HG03060 (cell line): Measurements from ENCODE around the gene MYORG.
"Not testable (repeated sequence)": the region's sequence is repeated elsewhere in the genome, so short reads cannot be mapped to it uniquely, and the experiment has no call there.

ENCODE experiments used
- ATAC-seq: cut with Tn5 transposase; IDR thresholded peaks from one replicate; pipeline ENCODE4 v1.9.1; 2021; ENCODE audit warnings: low read depth, moderate number of reproducible peaks; ENCODE audit not compliant: unreplicated experiment

The MYORG gene

DNA sequence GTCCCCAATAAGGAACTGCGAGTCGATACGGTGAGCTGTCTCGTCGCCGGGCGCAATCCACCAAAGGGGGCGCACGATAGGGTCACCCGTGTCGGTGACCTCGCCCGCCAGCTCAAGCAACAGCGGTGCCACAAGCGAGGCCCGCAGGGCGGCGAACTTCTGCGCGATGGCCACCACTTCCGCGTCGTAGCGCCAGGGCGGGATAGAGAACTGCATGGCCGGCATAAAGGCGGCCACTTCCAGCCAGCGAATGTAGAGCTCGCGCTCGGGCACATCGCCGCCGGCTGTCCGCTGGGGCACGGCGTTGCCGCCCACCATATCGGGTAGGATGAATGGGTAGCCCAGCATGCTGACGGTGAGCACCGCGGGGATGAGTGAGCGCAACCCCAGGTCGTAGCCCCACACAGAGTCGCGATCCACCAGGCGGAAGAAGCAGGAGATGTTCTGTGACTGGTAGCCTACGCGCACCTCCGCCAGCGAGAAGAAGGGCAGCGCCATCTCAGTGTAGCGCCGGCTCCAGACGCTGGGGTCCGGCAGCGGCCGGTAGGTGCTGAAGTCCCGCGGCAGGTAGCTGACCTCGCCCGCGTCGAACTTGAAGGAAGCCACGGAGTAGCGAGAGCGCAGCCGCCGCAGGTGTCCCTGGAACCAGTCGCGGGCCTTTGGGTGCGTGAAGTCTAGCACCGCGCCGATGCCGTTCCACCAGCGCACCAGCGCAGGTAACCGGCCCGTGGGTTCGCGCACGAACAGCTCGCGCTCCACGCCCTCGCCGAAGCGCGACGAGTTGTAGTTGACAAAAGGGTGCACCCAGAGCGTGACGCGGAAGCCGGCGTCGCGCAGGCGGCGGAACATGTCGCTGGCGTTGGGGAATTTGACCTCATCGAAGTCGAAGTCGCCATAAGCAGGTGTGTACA lies 5.5 kb downstream of the MYORG start:
- ATAC-seq = no peak

DNA sequence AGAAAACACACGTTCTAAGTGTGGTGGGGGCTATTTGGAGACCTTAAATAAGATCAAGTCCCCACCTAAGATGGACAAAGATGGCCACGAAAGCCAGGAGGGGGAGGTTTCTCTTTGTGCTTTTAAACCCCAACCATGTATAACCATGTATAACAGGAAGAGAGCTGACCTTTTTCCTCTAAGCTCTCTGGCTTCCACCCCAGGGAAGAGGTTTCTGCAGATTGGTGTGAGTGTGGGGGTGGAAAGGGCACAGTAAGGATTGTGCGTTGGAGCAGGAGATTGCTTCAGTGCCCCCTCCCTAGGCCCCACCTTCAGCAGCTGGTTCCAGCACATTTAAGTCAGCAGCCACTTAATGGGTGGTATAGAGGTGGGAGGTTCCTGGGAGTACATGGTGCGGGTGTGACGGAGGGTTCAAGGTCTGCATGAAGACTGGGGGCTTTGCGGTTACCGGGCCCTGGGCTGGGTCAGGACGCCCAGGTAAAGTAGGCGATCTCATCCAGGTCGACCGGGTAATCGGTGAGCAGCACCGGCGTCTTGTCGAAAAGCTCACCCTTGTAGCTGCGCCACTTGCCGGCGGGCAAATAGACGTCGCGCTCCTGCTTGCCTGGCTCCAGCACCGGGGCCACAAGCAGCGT lies 6.2 kb downstream of the MYORG start:
- ATAC-seq = no peak

DNA sequence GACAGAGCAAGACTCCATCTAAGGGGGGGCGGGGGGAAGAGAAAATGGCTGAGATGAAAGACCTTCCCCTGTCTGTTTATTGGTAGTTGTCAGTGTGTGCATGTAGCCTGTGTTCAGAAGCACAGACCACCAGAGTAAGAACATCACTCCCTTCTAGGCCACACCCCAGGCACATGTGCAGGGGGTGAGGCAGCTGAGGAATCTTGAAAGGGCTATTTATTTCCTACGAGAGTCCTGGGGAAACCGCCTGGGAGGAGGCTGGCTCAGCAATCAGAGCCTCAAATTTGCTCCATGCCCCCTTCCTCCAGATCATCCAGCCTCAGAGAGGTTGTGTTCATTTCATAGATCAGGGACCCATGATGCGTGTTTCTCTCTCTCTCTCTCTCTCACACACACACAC lies 7.1 kb downstream of the MYORG start:
- no peak for ATAC-seq

DNA sequence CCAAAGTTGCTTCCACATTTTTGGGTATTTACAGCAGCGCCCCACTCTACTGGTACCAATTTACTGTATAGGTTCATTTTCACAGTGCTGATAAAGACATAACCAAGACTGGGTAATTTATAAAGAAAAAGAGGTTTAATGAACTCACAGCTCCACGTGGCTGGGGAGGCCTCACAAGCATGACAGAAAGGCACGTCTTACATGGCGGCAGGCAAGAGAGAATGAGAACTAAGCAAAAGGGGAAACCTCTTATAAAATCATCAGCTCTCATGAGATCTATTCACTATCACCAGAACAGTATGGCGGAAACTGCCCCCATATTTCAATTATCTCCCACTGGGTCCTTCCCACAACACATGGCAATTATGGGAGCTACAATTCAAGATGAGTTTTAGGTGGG lies 7.9 kb downstream of the MYORG start:
- not testable (repeated sequence) for ATAC-seq

DNA sequence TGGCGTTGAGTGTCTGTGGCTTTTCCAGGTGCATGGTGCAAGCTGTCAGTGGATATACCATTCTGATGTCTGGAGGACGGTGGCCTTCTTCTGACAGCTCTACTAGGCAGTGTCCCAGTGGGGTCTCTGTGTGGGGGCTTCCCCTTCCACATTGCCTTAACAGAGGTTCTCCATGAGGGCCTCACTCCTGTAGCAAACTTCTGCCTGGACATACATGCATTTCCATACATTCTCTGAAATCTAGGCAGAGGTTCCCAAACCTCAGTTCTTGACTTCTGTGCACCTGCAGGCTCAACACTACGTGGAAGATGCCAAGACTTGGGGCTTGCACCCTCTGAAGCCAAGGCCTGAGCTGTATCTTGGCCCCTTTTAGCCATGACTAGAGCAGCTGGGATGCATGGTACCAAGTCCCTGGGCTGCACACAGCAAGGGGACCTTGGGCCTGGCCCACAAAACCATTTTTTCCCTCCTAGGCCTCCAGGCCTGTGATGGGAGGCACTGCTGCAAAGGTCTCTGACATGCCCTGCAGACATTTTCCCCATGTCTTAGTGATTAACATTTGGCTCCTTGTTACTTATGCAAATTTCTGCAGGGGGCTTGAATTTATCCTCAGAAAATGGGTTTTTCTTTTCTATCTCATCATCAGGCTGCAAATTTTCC lies 8.8 kb downstream of the MYORG start:
- not testable (repeated sequence) for ATAC-seq

DNA sequence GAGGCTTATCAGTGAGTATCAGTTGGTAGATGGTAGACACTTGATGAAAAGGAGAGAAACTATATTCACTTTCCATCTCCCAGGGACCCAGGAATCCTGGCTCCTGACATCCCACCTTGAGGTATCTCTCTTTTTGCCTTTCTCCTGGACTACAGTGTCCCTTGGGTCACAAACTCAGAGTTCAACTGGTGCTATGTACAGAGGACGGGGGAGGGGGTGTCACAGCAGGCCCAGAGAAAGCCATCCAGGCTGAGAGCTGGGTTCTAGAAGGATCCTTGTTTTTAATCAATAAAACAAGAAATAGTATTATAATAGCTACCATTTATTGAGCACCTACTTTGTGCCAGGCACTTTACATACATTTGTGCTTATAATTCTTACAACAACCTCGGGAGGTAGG lies 10.3 kb downstream of the MYORG start:
- no peak for ATAC-seq

DNA sequence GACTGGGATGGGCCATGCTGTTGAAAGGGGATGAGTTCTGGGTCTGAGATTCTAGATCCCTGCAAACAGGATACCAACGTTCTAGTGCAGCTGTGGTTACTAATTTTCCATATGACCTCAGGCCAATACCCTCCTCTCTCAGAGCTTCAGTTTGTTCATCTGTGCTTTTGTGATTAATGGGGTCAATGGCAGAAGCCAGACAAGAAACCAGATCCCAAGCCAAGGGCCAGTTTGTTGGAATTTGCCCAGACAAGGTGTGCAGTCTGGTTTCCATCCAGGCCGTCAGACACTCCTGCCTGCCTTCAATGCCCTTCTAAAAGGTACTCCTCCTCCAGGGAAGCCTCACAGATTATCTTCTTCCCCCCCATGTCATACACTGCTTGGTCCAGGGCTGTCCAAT lies 11.4 kb downstream of the MYORG start:
- no peak for ATAC-seq

DNA sequence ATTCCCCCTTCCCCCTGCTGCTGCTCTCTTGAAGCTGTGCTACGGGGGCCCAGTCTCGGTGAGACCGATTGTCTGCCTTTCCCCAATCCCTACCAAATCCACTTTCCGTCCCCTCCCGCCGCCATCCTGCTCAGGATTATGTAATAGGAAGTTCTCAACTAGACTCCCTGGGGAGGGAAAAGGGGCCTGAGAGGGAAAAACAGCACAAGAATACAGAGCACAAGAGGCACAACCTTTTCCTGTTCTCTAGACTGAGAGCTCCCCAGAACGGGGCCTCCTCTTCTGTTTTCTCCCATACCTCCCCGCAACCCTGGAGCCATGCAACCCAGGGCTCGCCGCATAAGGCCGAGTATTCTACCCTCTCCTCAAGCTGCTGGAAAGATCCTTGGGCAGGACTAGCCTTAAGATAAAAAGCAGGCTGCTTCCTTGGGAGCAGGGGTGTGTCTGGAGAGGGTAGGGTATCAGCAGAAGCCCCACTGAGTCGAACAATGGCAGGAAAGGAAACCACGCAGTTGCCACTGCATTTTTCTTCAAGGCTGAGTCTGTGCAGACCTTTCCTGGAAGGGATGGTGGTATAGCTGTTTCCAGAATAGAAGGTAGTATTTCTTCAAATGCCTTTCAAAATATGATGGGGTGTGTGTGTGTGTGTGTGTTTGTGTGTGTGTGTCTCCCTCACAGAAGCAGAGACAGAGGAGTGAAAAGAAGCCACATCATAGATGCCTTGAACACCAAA lies 12.9 kb downstream of the MYORG start:
- ATAC-seq = no peak

DNA sequence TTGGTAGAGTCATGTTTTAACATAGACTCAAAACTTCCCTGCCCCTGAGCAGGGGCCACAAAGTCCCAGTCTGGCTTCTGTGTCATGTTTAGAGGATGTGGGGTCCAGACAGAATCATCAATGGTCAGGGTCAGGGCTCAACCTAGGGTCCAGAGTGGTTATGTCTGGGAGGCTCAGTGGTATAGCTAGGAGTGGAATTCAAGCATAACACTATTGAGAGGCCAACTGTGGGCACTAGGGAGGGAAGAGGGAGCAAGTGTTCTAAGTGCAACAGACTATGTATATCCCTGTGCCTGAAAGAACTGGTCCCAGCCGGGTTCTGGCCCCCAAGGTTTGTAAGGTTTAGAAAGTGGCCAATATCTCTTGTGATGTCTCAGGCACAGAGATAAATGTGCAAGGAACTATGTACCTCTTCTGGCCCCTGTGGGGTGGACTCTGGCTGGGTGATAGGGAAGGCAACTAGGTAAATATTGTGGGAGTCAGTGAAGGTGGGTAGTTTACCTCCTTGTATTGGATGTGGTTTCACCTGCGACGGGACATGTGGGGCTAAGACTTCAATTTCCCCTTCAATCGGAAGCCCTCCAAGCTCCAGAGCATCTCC lies 14.0 kb downstream of the MYORG start:
- no peak for ATAC-seq

DNA sequence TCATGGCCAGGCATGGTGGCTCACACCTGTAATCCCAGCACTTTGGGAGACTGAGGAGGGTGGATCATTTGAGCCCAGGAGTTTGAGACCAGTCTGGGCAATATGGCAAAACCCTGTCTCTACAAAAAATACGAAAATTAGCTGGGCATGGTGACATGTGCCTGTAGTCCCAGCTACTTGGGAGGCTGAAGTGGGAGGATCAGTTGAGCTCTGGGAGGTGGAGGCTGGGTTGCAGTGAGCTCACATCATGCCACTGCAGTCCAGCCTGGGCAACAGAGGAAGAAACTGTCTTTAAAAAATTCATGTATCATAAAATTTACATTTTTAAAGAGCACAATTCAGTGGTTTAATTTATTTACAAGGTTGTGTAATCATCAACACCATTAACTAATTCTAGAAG lies 23.7 kb downstream of the MYORG start:
- not testable (repeated sequence) for ATAC-seq

DNA sequence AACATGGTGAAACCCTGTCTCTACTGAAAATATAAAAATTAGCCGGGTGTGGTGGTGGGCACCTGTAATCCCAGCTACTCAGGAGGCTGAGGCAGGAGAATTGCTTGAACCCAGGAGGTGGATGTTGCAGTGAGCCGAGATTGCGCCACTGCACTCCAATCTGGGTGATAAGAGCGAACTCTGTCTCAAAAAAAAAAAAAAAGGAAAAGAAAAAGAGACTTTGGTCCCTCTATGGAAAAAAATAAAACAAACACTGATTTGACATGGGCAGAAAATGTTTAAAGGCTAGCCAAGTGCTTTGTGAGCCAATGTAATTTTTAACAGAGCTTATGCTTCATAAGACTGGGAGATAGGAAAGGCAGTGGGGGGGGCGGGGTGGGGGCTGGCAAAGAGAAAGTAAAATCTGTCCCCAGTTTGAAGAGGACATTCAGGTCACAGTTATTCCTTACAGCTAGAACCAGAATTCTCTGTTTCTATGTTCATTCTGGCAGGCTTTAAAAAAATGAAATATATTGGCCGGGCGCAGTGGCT lies 24.5 kb downstream of the MYORG start:
- ATAC-seq = not testable (repeated sequence)

DNA sequence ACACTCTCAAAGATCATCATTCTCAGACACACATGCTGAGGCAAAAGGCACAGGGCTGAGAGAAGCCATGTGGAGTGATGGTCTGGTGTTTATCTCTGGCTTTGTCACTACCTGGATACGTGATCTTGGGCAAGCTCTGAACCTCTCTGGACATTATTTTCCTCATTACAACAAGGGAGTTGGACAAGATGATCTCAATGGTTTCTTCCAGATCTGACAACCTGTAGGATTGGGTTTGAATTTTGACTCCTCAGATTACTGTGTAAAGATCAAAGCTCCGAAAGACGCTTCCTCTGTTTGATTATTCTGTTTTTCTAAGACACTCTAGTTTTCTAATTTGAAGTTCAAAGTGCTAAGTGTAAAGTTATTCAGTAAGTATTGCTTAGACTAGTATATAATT lies 27.4 kb downstream of the MYORG start:
- no peak for ATAC-seq

DNA sequence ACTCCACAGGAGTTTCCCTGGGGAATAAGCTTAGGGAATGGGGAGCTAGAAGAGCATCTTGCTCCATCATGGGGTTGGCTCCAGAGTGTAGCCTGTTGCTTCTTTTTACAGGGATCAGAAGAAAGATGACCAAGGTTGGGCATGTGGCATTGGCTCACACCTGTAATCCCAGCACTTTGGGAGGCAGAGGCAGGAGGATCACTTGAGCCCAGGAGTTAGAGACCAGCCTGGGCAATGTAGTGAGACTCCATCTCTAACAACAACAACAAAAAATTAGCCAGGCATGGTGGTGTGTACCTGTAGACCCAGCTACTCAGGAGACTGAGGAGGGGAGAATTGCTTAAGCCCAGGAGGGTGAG lies 28.9 kb downstream of the MYORG start:
- no peak for ATAC-seq

DNA sequence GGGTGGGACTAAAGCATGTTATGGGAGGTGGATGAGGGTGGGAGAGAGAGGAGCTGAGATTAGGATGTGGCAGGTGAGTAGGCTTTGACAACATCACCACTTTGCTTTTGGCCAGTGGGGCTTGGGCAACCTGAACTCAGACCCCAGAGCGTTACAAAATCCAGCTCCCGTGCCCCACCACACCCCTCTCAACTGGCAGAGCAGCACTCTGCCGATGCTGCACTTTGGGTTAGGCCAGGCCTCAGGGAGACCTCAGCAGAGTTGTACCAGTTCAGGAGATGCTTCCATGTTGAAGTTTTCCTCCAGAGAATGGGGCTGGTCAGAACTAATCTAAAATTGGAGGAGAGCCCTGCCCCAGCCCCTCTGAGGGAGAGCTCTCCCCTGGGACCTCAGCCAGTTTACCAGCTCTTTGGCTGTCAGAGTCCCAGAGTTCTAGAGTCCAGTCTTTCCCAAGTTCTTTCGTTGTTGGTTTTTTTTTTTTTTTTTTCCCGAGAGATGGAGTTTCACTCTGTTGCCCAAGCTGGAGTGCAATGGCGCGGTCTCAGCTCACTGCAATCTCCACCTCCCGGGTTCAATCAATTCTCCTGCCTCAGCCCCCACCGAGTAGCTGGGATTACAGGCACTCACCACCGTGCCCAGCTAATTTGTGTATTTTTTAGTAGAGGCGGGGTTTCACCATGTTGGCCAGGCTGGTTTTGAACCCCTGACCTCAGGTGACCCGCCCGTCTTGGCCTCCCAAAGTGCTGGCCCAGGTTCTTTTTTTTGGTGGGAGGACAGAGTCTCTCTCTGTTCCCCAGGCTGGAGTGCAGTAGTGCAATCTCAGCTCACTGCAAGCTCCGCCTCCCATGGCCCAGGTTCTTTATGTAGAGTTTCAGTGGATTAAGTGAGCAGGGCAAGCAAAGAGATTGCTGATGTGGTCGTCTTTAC lies 29.6 kb downstream of the MYORG start:
- ATAC-seq = no peak

DNA sequence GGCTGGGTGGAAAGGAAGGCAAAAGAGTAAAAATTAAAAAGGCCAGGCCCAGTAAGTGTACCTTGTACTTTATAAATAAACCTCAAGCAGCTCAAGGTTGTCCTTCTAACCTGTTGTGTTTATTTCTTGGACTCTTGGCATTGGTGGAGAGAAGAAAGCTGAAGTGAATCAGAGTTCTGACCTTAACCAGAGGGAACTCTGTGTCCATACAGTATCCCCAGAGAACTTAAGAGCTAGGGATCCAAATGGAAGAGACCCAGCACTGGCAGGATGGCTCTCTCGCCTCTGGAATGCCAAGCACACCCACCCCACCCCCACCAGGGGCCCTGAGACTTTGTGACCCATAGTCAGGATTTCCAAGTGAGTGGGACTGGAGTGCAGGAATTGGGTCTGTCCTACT lies 33.1 kb downstream of the MYORG start:
- ATAC-seq = no peak

DNA sequence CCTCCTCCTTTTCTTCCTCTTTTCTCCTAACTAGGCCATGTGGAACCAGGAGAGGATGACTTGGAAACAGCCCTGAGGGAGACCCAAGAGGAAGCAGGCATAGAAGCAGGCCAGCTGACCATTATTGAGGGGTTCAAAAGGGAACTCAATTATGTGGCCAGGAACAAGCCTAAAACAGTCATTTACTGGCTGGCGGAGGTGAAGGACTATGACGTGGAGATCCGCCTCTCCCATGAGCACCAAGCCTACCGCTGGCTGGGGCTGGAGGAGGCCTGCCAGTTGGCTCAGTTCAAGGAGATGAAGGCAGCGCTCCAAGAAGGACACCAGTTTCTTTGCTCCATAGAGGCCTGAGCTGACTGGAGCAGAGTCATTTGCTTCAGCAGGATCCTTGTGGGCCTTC lies 33.6 kb downstream of the MYORG start:
- no peak for ATAC-seq

DNA sequence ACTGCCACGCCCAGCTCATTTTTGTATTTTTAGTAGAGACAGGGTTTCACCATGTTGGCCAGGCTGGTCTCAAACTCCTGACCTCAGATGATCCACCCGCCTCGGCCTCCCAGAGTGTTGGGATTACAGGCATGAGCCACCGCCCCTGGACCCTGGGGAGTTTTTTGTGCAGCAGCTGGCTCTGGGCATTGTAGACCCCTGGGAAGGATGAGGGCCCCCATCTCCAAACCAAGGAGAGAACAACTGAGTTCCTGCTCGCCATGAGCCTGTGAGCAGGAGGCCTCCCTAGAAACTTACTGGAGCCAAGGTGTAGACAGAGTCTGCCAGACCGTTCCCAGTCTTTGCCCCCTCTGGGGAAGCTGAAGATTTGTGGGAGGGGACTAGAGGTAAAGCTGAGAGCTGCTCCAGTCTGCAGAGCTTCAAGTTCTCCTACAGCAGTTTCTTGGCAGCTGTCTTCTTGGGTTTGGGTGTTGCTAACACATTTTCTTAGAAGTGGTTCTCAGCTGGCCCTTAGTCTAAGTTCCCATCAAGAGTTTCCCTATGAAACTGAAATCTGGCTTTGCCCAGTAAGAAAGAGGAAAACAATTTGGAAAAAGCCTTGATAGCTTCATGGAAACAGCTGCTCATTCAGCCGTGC lies 34.9 kb downstream of the MYORG start:
- no peak for ATAC-seq

DNA sequence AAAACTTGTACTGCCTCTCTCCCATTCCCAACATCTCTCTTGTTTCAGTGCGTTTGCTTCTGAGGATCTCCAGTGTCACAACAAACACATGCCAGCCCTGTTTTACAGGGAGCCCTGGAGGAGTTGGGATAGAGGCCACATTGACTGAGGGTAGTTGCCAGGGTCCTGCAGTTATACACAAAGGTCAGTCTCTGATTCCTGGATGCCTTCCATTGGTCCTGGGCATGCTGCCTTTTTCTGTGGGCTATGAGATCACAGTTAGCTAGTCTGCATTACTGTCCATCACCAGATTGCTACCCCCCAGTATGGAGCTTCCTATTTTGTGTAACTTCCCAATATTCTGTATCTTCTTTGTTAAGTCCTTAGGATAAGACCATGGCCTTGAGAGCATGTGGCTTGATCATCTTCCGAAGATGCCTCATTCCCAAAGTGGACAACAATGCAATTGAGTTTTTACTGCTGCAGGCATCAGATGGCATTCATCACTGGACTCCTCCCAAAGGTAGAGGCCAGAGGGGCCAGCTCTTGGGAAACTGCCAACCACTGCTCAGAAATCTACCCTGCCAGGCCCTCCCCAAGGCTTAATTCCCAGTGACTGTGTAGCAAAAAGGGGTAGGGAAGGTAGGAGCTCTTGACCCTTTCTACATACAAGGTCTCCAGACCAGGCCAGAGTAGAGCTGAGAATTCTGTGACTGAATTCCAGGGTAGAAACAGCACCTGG lies 37.9 kb downstream of the MYORG start:
- no peak for ATAC-seq
